H1 (cell line): ENCODE results near the gene TEX36. TPM values are rescaled to one million over a fixed set of nuclear protein-coding genes. Genes with fewer than 3 reads are reported as not detected.

Experiments
- CTCF ChIA-PET: fragments of 300-600 bp; sonication (Branson Sonifier 250); formaldehyde crosslinking; loops from one replicate; lab custom pipeline; 2021; ENCODE audit not compliant: partially characterized antibody; lab: Charles Lee
- POLR2A ChIA-PET: fragments of 300-600 bp; sonication (Branson Sonifier 250); formaldehyde crosslinking; loops from one replicate; lab custom pipeline; 2021; ENCODE audit warnings: inconsistent platforms; ENCODE audit not compliant: partially characterized antibody; lab: Charles Lee
- DNase-seq, 2 experiments: peaks; one replicate each; pipeline versions ENCODE4 v3.0.0 to v3.0.0-alpha.2; 2010 to 2022; ENCODE audit warnings: low spot score in 2 of 2, low read depth in 1 of 2, mixed read lengths in 1 of 2
- FAIRE-seq: peaks from 2 replicates; lab custom pipeline; 2011; peaks lifted over from hg19 to GRCh38; lab: Jason Lieb, UNC
- H2AFZ ChIP-seq: 2 replicates; pipeline ENCODE4 v1.8.1; 2012; ENCODE audit warnings: low read length, inconsistent platforms
- H2AK5ac ChIP-seq: 2 replicates; pipeline ENCODE4 v1.6.1; 2013; ENCODE audit warnings: low read depth, low read length
- H2BK120ac ChIP-seq: replicated peaks from 2 replicates; pipeline ENCODE3; 2013; ENCODE audit warnings: low read depth, low read length, inconsistent platforms
- H2BK12ac ChIP-seq: 2 replicates; pipeline ENCODE4 v1.6.1; 2013; ENCODE audit warnings: low read depth, low read length
- H2BK15ac ChIP-seq: 2 replicates; pipeline ENCODE4 v1.6.1; 2013; ENCODE audit warnings: low read length
- H2BK20ac ChIP-seq: 2 replicates; pipeline ENCODE4 v1.6.1; 2013; ENCODE audit warnings: low read length
- H2BK5ac ChIP-seq: 2 replicates; pipeline ENCODE4 v1.6.1; 2013; ENCODE audit warnings: low read depth, low read length
- H3K14ac ChIP-seq: 2 replicates; pipeline ENCODE4 v1.6.1; 2013; ENCODE audit warnings: inconsistent platforms; ENCODE audit not compliant: insufficient read length
- H3K18ac ChIP-seq: 2 replicates; pipeline ENCODE4 v1.6.1; 2013; ENCODE audit warnings: low read length; ENCODE audit errors: extremely low read depth
- H3K23ac ChIP-seq: 2 replicates; pipeline ENCODE4 v1.6.1; 2013; ENCODE audit warnings: inconsistent platforms; ENCODE audit not compliant: insufficient read length
- H3K23me2 ChIP-seq: 2 replicates; pipeline ENCODE4 v1.6.1; 2013; ENCODE audit warnings: low read depth, low read length
- H3K27ac ChIP-seq: 2 replicates; pipeline ENCODE4 v1.6.1; 2011; ENCODE audit warnings: low read depth, low read length, inconsistent platforms
- H3K27me3 ChIP-seq, 4 experiments: replicated peaks in 1 of 4; 1 replicate in 1 of 4; 2 replicates in 3 of 4; pipeline versions ENCODE4 v1.6.1 to v1.8.1; 2011 to 2013; ENCODE audit warnings: low read length in 3 of 4, mild to moderate bottlenecking in 3 of 4, inconsistent platforms in 2 of 4, mixed read lengths in 2 of 4, moderate library complexity in 1 of 4; ENCODE audit not compliant: control insufficient read depth in 3 of 4, insufficient read depth in 3 of 4; ENCODE audit errors: extremely low read depth in 1 of 4
- H3K36me3 ChIP-seq, 4 experiments: 2 replicates each; pipeline versions ENCODE4 v1.6.1 to v1.8.1; 2011 to 2013; ENCODE audit warnings: mild to moderate bottlenecking in 4 of 4, low read length in 3 of 4, moderate library complexity in 2 of 4, control low read depth in 1 of 4, inconsistent platforms in 1 of 4; ENCODE audit not compliant: insufficient read depth in 4 of 4, control insufficient read depth in 2 of 4
- H3K4ac ChIP-seq: replicated peaks from 2 replicates; pipeline ENCODE3; 2013; ENCODE audit warnings: low read length, low read depth, mixed read lengths, inconsistent platforms; ENCODE audit not compliant: insufficient read length
- H3K4me1 ChIP-seq, 4 experiments: replicated peaks in 1 of 4; 1 replicate in 1 of 4; 2 replicates in 3 of 4; pipeline versions ENCODE4 v1.6.1 to v1.8.1; 2011 to 2013; ENCODE audit warnings: low read length in 3 of 4, inconsistent platforms in 2 of 4, mixed read lengths in 1 of 4; ENCODE audit not compliant: insufficient read depth in 4 of 4, control insufficient read depth in 3 of 4
- H3K4me2 ChIP-seq, 2 experiments: 2 replicates each; pipeline versions ENCODE4 v1.6.1 to v1.8.1; 2011 to 2013; ENCODE audit warnings: low read depth in 2 of 2, low read length in 2 of 2, control low read depth in 1 of 2, inconsistent platforms in 1 of 2, mild to moderate bottlenecking in 1 of 2; ENCODE audit not compliant: insufficient read depth in 1 of 2
- H3K4me3 ChIP-seq, 4 experiments: fragments of 200-600, 300-600 bp in 1 of 4; sonication (generic), shearing (Covaris generic), sonication (Bioruptor Twin) in 1 of 4; 2 replicates each; pipeline versions ENCODE4 v1.5.1 to v1.8.1; 2011 to 2016; ENCODE audit warnings: low read length in 4 of 4, low read depth in 3 of 4, control low read depth in 2 of 4, inconsistent platforms in 2 of 4, mild to moderate bottlenecking in 2 of 4, mixed read lengths in 1 of 4, moderate library complexity in 1 of 4; ENCODE audit not compliant: insufficient read depth in 2 of 4; ENCODE audit errors: extremely low read depth in 1 of 4
- H3K56ac ChIP-seq: replicated peaks from 2 replicates; pipeline ENCODE3; 2013; ENCODE audit warnings: low read depth, mild to moderate bottlenecking, mixed read lengths, low read length, inconsistent platforms; ENCODE audit not compliant: insufficient read length
- H3K79me1 ChIP-seq: 2 replicates; pipeline ENCODE4 v1.6.1; 2013; ENCODE audit warnings: low read depth, low read length, control low read depth
- H3K79me2 ChIP-seq, 2 experiments: 2 replicates each; pipeline versions ENCODE4 v1.6.1 to v1.8.1; 2012 to 2013; ENCODE audit warnings: low read length in 2 of 2, mild to moderate bottlenecking in 2 of 2, inconsistent platforms in 1 of 2; ENCODE audit not compliant: insufficient read depth in 2 of 2, control insufficient read depth in 1 of 2
- H3K9ac ChIP-seq, 4 experiments: replicated peaks in 1 of 4; 1 replicate in 1 of 4; 2 replicates in 3 of 4; pipeline versions ENCODE4 v1.6.1 to v1.8.1; 2011 to 2013; ENCODE audit warnings: low read depth in 3 of 4, low read length in 3 of 4, control low read depth in 2 of 4, mild to moderate bottlenecking in 2 of 4, moderate library complexity in 2 of 4, inconsistent platforms in 1 of 4; ENCODE audit errors: extremely low read depth in 1 of 4
- H3K9me3 ChIP-seq, 2 experiments: 2 replicates each; pipeline versions ENCODE4 v1.6.1 to v1.8.1; 2012 to 2013; ENCODE audit warnings: mild to moderate bottlenecking in 2 of 2, moderate library complexity in 2 of 2, control low read depth in 1 of 2, inconsistent platforms in 1 of 2, low read depth in 1 of 2, low read length in 1 of 2, mixed read lengths in 1 of 2; ENCODE audit not compliant: insufficient read depth in 2 of 2
- H4K20me1 ChIP-seq, 2 experiments: replicated peaks in 1 of 2; 2 replicates each; pipeline versions ENCODE3 to v1.8.1; 2011 to 2013; ENCODE audit warnings: inconsistent platforms in 2 of 2, low read length in 2 of 2, mild to moderate bottlenecking in 1 of 2; ENCODE audit not compliant: insufficient read depth in 2 of 2, control insufficient read depth in 1 of 2
- H4K5ac ChIP-seq: 2 replicates; pipeline ENCODE4 v1.6.1; 2013; ENCODE audit warnings: low read length, low read depth, mixed read lengths, inconsistent platforms; ENCODE audit not compliant: insufficient read length
- H4K8ac ChIP-seq: 2 replicates; pipeline ENCODE4 v1.8.0; 2013; ENCODE audit warnings: mild to moderate bottlenecking, moderate library complexity, low read length, inconsistent platforms; ENCODE audit not compliant: insufficient read depth; ENCODE audit errors: extremely low read depth
- H4K91ac ChIP-seq: replicated peaks from 2 replicates; pipeline ENCODE3; 2013; ENCODE audit warnings: low read length, mixed read lengths, inconsistent platforms; ENCODE audit not compliant: insufficient read length
- ASH2L ChIP-seq: fragments of 200-600, 300-600 bp; sonication (generic); IDR thresholded peaks from one replicate; pipeline ENCODE4 v1.7.1; 2017; ENCODE audit warnings: low read length
- CHD1 ChIP-seq: IDR thresholded peaks from 2 replicates; pipeline ENCODE4 v1.6.1; 2012; ENCODE audit warnings: low read depth, low read length, improper control_type of control experiment
- CHD2 ChIP-seq: IDR thresholded peaks from 2 replicates; pipeline ENCODE4 v1.6.1; 2012; ENCODE audit warnings: low read length, improper control_type of control experiment
- SAP30 ChIP-seq: fragments of 300-600 bp; sonication (generic); IDR thresholded peaks from 2 replicates; pipeline ENCODE4 v1.7.1; 2012; ENCODE audit warnings: low read length, moderate library complexity, mild to moderate bottlenecking, inconsistent platforms; ENCODE audit not compliant: insufficient read depth, insufficient replicate concordance
- SP4 ChIP-seq: IDR thresholded peaks from 2 replicates; pipeline ENCODE4 v1.6.1; 2012; ENCODE audit warnings: low read length, inconsistent platforms
- WGBS, 2 experiments: shearing (Covaris generic) in 1 of 2; methylation state at CpG; one replicate each; pipeline versions ENCODE4 v1.1.6 to v1.1.7; 2013 to 2015; ENCODE audit warnings: low lambda C conversion rate in 2 of 2, mixed read lengths in 2 of 2, inconsistent platforms in 1 of 2, low coverage in 1 of 2, missing lambda C conversion rate in 1 of 2; ENCODE audit not compliant: insufficient replicate concordance in 2 of 2, insufficient coverage in 1 of 2, insufficient read length in 1 of 2; ENCODE audit errors: extremely low coverage in 1 of 2, missing lambda C conversion rate in 1 of 2; 5-methylcytosine and 5-hydroxymethylcytosine counted together
- polyA plus RNA-seq, 7 experiments: library from polyadenylated mRNA; depleted of rRNA in 3 of 7; stranded (reverse) in 5 of 7; unstranded in 2 of 7; fragments of >200 nt in 5 of 7; fragments of 200-250 nt in 2 of 7; gene quantifications; 1 replicate in 5 of 7; 2 replicates in 1 of 7; 4 replicates in 1 of 7; pipeline versions ENCODE4 v1.2.1 to v1.2.3, GENCODE V29; 2011 to 2013; ENCODE audit warnings: missing spikeins in 2 of 7, mixed read lengths in 2 of 7
- total RNA-seq: library from RNA; stranded (reverse); fragmentation: NEBNext Ultra II Directional; extraction: Animal tissue kit (Norgen Biotek cat#: 25700); gene quantifications from 2 replicates; pipeline ENCODE4 v1.2.1, GENCODE V29; 2021

Gene TEX36
- total and polyA plus RNA-seq, 2 of the 8 experiments (the other 6 are each of a cell fraction or from before 2014, with no cell fraction given): not detected

DNA sequence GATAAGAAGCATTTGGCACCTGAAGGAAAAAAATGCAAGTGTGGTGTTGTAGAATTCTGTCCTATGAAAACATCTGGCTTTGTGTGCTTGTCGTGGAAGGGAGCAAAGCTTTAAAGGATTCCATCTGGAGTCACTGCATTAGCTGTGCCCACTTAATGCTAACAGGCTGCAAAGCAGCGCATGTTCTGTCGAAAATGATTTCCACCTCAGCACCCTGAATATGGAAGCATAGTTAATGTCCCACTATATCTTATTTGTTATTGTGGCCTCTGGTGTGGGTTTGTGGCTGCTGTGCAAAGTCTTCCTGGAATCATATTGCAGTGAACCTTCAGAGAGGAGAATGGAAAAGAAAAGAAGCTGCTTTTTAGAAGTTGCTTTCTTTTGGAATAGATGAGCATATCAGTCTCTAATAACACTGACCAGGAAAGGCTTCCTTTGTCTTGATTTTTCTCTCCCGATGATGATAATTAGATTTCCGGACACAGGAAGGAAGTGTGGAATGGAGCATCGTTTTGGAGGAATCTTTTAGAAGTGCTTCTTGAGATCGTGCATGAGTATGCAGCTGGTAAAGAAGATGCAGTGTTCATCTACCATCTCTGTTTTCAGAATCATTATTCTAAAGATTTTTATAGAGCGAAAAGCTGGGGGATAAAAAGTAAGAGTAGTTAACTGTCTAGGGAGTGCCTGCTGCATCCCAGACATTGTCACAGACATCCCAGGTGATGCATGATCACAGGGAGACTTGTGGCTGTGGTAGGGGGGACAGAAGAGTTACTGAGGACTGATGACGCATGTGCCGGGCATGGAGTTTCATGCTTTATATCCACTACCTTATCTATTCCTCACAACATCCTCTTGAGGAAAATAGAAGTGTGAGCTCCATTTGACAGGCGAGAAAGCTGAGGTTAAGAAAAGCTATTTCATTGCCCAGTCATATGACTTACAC is 54.6 kb downstream of the TEX36 start:
- H3K4me2 ChIP-seq: no peak overlapping the region
- no peaks in the 10 kb centered on the region for H3K79me2 ChIP-seq
- no peaks in the 10 kb centered on the region for H3K27me3 ChIP-seq
- H3K36me3 ChIP-seq: no peaks in the 10 kb centered on the region
- no peak overlapping the region for H4K91ac ChIP-seq
- POLR2A ChIA-PET: no interaction called here
- no peak overlapping the region; the same call in 1 of the 2 replicates for H2BK15ac ChIP-seq
- H2BK20ac ChIP-seq: no peak overlapping the region
- CTCF ChIA-PET: interaction anchor here (0.6 to 1.1 kb wide), 5 partner anchors 33 to 362 kb away, joined by 3 to 4 read pairs (median 3); no protein-coding TSS in a partner anchor
- no peaks in the 10 kb centered on the region for H3K79me1 ChIP-seq
- no peak overlapping the region for H3K23ac ChIP-seq
- FAIRE-seq (no peak), DNase-seq (no peak)
- H2AK5ac ChIP-seq: no peak overlapping the region
- no peak overlapping the region for H3K14ac ChIP-seq
- H2BK12ac ChIP-seq: no peak overlapping the region
- no peak overlapping the region for H2AFZ ChIP-seq
- no peak overlapping the region for H2BK5ac ChIP-seq
- no peak overlapping the region for H3K56ac ChIP-seq
- H3K9me3 ChIP-seq: no peaks in the 10 kb centered on the region
- H3K4ac ChIP-seq: no peak overlapping the region
- no peak overlapping the region for H4K5ac ChIP-seq
- 87% methylated on average over 11 of the region's 11 CpGs; no CpG with 5 or more reads in 1 of the 2 experiments for WGBS, 2 experiments
- H3K4me3 ChIP-seq: no peak overlapping the region
- peaks cover 0 to 5% (median 0%) of the 10 kb centered on the region in 4 experiments; a peak in 2 of 7 replicates for H3K4me1 ChIP-seq
- H3K23me2 ChIP-seq: no peaks in the 10 kb centered on the region
- no peak overlapping the region for H3K27ac ChIP-seq
- H3K18ac ChIP-seq: no peak overlapping the region
- H4K8ac ChIP-seq: no peak overlapping the region
- H4K20me1 ChIP-seq: no peaks in the 10 kb centered on the region
- H3K9ac ChIP-seq: no peak overlapping the region
- H2BK120ac ChIP-seq: no peak overlapping the region
- no peak for TF ChIP-seq CHD2
- TF ChIP-seq CHD1: no peak
- no peak for TF ChIP-seq ASH2L
- TF ChIP-seq SP4: no peak
- TF ChIP-seq SAP30: no peak
